TTC549 (cell line): Measurements from ENCODE around the gene CD163L1.
"Not testable (repeated sequence)": the region's sequence is repeated elsewhere in the genome, so short reads cannot be mapped to it uniquely, and the experiment has no call there.

Experiments used
- FAIRE-seq: peaks from 2 replicates; lab custom pipeline; 2012; peaks lifted over from hg19 to GRCh38; lab: Jason Lieb, UNC

CD163L1 gene

GRCh38 chr12:7403466-7403865 lies 40.5 kb downstream of the CD163L1 start:
- no peak for FAIRE-seq

- no peak for FAIRE-seq
Observed at GRCh38 chr12:7399089-7399488, 44.9 kb downstream of the CD163L1 start.

GRCh38 chr12:7396418-7396817 lies 47.5 kb downstream of the CD163L1 start:
- FAIRE-seq = no peak

- FAIRE-seq = no peak
Observed at GRCh38 chr12:7395950-7396349, 48.0 kb downstream of the CD163L1 start.

GRCh38 chr12:7387289-7387688 lies 56.7 kb downstream of the CD163L1 start:
- FAIRE-seq = no peak

GRCh38 chr12:7383157-7383556 lies 60.8 kb downstream of the CD163L1 start:
- no peak for FAIRE-seq

GRCh38 chr12:7376196-7376595 lies 67.8 kb downstream of the CD163L1 start:
- FAIRE-seq = no peak

- FAIRE-seq = no peak
Observed at GRCh38 chr12:7375145-7375543, 68.8 kb downstream of the CD163L1 start.

GRCh38 chr12:7374423-7375144 lies 69.4 kb downstream of the CD163L1 start:
- FAIRE-seq = no peak

GRCh38 chr12:7373226-7373625 lies 70.7 kb downstream of the CD163L1 start:
- no peak for FAIRE-seq

GRCh38 chr12:7369274-7369729 lies 74.7 kb downstream of the CD163L1 start:
- no peak for FAIRE-seq

- no peak for FAIRE-seq
Observed at GRCh38 chr12:7362734-7363133, 81.2 kb downstream of the CD163L1 start.

- FAIRE-seq = no peak
Observed at GRCh38 chr12:7361265-7361664, 82.7 kb downstream of the CD163L1 start.

GRCh38 chr12:7354529-7354928 lies 89.4 kb downstream of the CD163L1 start:
- FAIRE-seq = no peak

GRCh38 chr12:7352661-7353060 lies 91.3 kb downstream of the CD163L1 start:
- FAIRE-seq = no peak

- no peak for FAIRE-seq
Observed at GRCh38 chr12:7351177-7351576, 92.8 kb downstream of the CD163L1 start.

- no peak for FAIRE-seq
Observed at GRCh38 chr12:7349418-7349817, 94.5 kb downstream of the CD163L1 start.

- no peak for FAIRE-seq
Observed at GRCh38 chr12:7346551-7347225, 97.3 kb downstream of the CD163L1 start.

- no peak for FAIRE-seq
Observed at GRCh38 chr12:7344833-7345606, 98.9 kb downstream of the CD163L1 start.

- FAIRE-seq = no peak
Observed at GRCh38 chr12:7339675-7340074, 104.3 kb downstream of the CD163L1 start.

- FAIRE-seq = not testable (repeated sequence)
Observed at GRCh38 chr12:7337790-7338189, 106.2 kb downstream of the CD163L1 start.

GRCh38 chr12:7327918-7328317 lies 116.0 kb downstream of the CD163L1 start:
- FAIRE-seq = no peak

GRCh38 chr12:7324176-7324575 lies 119.8 kb downstream of the CD163L1 start:
- FAIRE-seq = no peak
